ENCODE measurements around the gene DMD.
"Not testable (repeated sequence)": the region's sequence is repeated elsewhere in the genome, so short reads cannot be mapped to it uniquely, and the experiment has no call there.

The DMD gene

DNA sequence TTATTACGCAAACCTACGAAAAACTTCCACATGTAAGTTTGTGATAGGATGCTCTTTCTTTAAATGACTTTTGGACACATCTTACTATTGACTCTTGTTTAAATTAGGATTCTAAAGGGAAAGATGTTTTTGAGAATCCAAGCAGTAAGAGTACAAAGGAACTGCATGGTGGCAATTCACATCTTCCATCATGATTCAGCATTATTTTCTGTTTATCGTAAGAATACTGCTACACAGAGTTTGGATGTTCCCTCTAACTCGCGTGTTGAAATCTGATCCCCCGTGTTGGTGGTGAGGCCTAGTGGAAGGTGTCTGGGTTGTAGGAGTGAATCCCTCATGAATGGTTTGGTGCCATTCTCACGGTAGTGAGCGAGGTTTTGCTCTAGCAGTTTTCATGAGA is 1767.7 kb downstream of the DMD start:
- DNase-seq (ENCODE audit: low read depth, low spot score): no peak

DNA sequence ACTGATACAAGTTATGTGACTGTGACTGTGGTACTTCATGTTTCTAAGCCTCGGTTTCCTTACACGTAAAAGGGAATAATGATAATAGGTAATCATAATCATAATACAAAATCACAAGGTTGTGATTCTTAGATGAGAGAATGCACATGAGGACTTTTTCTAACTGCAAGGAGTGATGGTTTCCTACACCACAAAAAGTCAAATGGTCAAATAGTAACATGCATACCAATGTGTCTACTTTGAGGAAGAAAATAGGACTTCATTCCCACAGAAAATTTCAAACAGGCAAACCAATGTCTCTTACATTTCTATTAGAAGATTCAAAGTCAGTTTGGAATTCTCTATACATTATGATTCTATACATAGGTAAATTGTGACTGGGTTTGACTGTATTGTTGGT is 1770.8 kb downstream of the DMD start:
- no peak for DNase-seq (ENCODE audit: low read depth, low spot score)

DNA sequence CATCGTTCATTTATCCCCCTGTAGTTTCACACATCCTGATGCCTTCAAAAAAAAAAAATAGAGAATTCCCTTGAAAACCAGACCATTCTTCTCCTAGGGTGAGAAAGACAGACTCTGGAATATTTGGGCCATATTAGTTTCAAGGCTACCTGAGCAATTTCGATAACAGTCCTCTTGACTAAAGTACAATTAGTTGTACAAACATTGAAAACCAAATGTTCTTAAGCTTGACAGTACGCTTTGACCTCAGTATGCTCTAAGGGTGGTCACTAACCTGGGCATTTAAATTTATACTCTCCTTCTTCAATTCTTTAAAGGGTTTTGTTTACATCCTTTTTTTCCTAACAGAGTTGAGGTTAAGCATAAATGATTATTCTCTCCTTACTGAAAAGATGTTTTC is 1774.9 kb downstream of the DMD start:
- DNase-seq (ENCODE audit: low read depth, low spot score): no peak

DNA sequence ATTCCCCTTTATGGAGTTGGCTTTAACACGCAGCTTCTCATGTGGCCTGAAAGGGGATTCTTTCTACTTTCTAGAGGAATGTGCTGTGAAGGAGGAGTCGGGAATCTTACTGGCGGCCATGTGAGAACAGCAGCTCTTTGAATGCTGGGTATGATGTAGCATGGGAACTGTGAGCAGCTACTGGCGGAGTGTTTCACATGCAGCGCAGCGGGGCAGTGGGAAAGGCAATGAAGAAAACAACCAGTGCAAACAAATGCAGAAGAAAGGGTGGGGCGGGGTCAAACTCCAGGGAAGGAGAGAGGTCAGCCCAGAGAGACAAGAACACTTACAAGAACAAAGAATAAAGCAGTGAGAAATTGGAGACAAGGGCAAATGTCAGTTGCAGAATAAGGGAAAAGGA is 1775.8 kb downstream of the DMD start:
- DNase-seq (ENCODE audit: low read depth, low spot score): no peak

DNA sequence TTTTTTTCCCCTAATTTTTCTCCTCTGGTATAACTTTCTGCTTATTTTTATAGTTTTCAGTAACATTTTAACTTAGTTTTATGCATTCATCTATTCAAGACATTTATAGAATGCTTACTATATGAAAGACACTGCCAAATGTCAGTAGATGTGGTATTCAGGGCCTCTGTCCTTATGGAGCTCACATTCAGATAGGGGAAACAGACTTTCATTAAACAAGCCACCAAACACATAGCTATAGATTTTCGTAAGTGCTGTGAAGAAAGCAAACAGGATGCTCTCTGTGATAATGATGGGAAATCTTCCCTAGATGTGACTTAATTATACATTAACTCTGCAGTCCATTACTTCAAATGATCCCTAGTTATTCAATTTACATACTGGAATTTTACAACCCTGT is 1777.5 kb downstream of the DMD start:
- no peak for DNase-seq (ENCODE audit: low read depth, low spot score)

DNA sequence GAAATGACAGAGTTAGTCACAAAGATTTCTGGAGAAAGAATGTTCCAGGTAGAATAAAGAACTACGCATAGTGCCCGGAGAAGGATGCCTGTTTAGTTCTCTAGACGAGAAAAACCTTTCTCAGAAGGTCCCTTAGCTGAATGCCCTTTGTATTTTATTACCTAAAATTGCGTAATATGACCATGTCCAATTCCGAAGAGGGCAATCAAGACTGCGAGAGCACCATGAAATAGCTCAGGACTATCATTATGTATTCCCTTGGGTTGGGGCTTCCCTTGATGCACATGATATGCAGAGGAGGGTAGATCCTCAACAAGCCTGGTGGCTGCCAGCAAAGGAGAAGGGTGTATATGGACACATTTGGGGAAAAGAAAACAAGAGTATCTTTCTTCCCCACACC is 1781.4 kb downstream of the DMD start:
- no peak for DNase-seq (ENCODE audit: low read depth, low spot score)

DNA sequence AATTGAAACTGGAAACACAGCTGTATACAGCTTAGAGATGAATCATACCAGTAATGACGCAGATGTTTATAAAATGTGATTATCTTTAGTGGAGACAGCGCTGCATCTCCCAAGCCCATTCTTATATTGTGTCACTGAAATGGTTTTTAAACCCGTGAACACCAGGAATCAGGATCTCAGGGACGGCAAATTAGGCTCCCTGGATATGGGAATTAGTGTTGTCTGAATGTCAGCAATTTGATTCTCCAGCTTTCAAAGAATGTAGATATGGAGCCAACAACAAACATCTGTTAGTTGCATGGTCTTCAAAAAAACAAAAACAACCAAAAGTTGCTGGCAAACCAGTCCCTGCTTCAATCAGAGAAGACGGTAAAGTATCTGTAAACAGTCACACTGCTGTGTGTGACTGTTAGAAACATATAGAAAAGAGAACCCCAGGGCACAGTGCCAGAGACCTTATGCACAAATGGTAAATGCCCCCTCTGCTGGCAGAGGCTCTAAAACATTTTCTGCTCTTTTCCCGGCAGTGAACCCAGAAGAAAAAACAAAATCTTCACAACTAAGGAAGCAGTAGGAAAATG is 1787.7 kb downstream of the DMD start:
- DNase-seq (ENCODE audit: low read depth, low spot score): no peak

DNA sequence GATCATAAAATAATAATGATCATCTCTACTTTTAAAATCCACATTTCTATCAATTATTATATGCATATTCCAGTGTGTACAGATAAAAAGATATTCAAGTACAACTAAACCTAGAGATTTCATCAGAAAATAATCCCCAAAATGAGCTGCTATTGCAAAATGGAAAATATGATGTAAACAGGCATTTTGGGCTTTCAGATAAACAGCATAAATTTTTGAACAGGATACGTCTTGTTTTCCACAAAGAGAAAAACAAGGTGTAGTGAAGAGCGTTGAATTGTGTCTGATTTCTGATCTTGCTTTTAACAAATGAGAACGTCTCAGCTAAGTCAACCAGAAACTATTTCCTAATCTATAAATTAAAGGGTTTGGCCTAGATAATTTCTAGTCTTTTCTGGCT is 1789.9 kb downstream of the DMD start:
- DNase-seq (ENCODE audit: low read depth, low spot score): no peak

DNA sequence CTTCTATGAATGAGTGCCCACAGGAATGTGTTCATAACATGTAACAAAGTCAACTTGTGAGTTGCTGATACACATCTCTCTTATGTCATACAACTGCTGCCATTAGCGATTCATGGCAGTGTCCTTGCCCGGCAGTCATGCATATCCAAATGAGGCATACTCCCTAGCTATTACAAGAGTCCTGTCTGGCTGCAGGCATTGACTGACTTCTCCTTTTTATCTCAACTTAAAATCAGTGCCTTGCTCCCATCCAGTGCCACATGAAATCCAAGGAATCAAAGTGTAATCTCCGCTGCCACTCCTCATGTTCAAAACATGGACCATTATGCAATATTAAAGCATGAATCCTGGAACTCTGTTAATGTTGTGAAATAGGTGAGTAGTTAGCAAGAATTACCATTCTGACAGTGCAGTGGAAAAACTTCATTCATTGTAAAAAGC is 1790.6 kb downstream of the DMD start:
- no peak for DNase-seq (ENCODE audit: low read depth, low spot score)

DNA sequence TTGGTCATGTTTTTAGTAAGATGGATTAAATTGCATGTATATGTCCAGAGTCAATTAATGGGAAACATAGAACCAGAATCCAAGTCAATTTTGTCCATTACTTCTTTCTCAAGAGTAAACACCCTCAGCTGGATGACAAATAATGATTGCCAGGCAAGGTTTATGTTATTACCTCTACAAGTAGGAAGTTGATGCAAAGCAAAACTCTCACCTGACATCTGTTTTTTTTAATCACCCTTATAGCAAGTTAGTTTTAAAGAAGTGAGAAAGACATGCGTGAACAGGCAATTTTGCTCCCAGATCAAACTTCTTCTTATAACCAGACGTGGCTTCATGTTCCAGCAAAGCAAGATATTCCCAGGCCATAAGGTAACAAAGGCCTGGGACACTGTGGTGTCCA is 1791.0 kb downstream of the DMD start:
- no peak for DNase-seq (ENCODE audit: low read depth, low spot score)

DNA sequence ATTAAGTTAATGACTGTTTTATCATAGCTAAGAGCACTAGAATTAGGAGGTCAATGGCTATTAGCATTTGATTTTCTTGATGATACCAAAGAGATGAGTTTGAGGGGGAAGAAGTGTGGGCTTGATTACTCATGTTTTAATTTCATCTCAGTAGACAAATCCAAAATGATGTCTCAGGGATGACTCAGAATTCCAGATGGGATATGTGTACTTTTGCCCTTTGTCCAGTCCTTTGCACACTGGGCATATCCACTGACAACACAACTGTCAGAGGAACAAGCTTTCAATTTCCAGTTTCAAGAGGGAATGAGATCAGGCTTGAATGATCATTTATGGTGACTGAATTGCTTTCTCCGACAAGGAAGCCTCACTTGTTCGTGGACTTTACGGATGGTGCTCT is 1814.2 kb downstream of the DMD start:
- no peak for DNase-seq (ENCODE audit: low read depth, low spot score)

DNA sequence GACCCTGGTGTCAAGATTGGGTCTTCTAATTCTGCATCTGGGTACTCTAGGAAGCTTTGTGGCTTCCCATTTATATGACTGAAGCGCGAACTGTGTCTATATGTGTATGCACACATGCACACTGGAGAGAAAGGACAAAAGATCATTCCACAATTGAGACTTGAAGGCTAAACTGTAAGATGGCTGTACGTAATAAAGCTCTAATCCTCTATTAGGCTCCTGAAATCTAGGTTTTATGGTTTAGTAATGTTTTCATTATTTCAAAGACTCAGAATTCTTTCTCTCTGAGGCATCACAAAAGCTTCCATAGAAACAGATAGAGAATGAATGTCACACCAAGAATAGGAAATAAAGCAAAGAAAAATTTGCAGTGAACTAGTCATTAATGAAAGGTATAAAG is 1818.8 kb downstream of the DMD start:
- DNase-seq (ENCODE audit: low read depth, low spot score): no peak

DNA sequence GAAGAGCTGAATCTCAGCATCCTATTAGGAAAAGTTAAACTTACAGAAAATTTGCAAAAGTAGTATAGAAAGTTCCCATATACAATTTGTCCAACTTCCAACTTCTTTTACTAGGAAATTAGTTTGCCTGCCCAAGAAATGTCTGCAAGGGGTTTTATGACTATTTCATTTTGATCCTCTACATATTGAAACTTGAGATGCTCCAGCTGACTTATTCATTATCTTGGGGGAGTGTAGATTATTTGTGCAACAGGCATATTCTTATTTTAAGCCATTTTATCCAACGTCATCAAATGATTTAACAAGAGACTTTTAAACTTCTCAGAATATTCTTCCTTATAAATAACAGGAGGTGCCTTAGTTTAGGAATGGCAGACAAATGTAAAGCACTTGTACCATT is 1822.4 kb downstream of the DMD start:
- no peak for DNase-seq (ENCODE audit: low read depth, low spot score)

DNA sequence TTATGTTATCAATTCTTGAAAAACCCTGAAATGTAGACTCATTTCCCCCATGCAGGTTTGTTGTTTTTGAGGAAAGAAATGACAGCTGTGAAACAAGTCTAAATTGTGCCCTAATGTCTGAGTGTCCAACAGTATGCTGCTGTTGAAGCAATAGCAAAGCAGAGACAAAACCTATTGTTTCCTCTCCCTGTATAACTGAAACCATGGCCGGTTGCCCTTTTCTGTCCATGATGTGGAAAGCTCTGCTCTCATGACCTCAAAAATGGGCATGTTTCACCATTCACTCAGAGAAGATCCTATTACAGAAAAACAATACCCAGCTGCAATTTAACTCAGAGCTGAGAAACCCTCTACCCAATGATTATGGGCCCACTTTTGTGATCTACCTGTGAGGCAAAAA is 1826.9 kb downstream of the DMD start:
- DNase-seq (ENCODE audit: low read depth, low spot score): no peak

DNA sequence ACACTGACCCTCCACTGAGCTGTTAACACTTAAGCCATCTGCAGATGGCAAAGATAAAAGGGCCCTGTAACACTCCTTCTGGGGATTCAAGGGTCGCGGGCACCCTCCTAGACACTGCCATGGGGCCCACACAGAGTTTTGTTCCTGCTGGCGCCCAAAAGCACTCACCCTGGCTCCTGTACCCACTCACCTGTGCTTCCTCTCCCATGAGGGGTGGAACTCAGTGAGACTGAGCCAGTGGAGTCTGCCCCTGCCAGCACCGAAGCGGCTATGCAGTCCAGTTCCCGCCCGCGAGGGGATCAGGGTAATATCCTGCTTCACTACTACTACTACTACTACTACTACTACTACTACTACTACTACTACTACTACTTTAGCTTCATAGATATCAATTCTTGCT is 1827.4 kb downstream of the DMD start:
- DNase-seq (ENCODE audit: low read depth, low spot score): no peak

DNA sequence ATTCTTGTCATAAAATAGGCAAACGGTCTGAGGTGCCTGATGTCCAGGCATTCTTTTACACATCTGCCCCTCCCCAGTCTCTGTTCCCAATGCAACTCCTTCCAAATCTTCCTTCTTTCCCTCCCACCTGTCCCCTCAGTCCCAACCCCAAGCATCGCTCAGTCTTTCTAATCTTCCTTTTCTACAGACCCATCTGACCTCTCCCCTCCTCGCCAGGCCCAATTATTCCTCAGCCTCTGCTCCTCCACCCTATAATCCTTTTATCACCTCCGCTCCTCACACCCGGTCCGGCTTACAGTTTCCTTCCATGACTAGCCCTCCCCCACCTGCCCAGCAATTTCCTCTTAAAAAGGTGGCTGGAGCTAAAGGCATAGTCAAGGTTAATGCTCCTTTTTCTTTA is 1832.4 kb downstream of the DMD start:
- DNase-seq (ENCODE audit: low read depth, low spot score): not testable (repeated sequence)

DNA sequence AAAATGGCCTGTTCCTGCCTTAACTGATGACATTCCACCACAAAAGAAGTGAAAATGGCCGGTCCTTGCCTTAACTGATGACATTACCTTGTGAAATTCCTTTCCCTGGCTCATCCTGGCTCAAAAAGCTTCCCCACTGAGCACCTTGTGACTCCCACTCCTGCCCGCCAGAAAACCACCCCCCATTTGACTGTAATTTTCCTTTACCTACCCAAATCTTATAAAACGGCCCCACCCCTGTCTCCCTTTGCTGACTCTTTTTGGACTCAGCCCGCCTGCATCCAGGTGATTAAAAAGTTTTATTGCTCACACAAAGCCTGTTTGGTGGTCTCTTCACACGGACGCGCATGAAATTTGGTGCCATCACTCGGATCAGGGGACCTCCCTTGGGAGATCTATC is 1833.5 kb downstream of the DMD start:
- DNase-seq (ENCODE audit: low read depth, low spot score): not testable (repeated sequence)

DNA sequence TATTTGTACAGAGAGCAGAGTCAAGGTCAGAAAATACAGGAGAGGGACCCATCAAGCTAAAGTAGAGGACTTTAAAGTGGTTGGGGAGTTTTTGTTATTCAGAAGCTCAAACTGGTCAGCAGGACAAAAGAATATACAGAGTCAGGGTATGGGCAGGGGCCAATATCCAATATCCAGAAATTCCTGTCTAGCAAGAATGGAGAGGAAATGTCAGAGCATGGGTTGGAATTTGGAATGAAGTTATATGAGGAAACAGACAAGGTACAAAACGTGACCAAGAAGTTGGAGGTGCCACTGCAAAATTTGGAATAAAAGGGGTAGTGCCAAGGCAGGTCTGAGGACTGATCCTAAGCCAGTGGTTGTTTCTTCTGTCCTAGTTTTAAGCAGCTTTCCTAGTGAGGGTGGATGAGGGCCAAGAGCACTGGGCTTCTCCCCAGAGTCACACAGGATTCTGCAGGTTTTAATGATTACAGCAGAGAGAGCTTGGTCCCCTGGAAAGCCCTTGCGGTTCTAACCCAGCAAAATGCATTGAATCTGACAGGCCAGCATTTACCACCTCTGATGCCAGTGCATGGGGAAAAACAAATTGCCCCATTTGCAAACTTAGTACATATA is 1834.8 kb downstream of the DMD start:
- no peak for DNase-seq (ENCODE audit: low read depth, low spot score)

DNA sequence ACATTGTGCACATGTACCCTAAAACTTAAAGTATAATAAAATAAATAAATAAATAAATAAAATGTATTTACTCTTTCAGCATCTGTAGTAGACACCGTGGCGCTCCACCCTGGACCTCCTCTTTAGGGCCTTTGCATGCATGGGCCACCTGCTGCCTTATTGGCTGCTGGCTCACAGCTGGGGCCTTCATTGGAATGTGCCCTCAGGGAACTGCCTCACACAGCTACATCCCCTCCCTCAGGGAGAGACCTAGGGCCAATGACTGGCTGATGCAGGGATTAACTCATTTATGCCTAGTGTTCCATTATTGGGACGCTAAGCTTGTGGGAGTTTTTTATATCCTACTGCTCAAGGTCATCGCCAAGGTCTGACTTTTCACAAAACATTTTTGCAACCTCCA is 1836.6 kb downstream of the DMD start:
- no peak for DNase-seq (ENCODE audit: low read depth, low spot score)

DNA sequence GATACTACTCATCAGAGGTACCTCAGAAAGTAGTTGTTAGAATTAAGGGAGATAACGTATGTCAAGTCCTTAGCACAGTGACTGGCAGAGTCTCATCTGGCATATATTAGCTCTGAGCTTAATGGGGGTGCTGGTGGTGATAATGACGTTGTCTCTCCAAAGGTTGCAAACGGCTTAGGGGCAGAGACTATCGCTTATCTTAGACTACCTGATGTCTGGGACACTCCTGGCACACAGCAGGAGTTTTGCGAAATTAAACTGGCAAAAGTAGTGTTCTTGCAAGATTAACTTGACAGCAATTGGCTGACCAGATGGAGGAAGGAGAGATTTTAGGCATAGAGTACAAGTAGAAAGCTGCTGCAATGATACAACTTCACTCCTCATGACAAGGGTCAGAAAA is 1839.4 kb downstream of the DMD start:
- no peak for DNase-seq (ENCODE audit: low read depth, low spot score)

DNA sequence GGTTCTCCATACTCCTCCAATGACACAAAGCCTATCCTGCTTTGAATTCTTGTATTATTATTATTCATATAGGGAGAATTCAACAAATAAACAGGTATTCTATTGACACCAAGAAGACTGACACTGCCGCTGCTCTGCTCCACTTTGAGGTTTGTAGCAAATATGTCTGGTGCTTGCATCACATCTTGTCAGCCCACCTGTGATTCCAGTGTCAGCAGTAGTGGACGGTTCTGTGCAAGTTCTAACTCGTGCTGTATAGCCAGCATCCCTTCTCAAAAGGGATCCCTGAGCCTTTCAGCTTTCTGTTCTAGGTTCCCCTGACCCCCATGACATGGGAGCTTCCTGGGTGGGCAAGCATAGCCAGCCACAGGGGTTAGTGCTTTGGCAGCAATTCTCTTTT is 1843.5 kb downstream of the DMD start:
- no peak for DNase-seq (ENCODE audit: low read depth, low spot score)

DNA sequence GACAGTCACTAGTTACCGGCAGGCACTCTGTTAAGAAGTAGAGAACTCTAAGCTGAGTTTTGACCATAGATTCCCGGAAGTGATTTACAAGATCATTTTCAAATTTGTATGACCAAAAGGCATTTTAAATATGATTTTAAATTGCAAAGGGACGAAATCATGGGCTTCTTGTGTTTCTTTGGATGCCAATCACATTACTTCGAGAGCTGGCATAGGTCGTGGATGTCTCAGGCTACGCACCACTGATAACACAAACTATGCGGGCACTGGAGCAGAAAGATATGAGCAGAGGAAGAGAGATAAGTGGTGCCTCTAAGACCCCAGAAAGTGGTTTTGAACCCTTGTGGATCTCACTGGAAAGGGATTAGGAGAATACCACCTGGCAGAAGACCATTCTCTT is 1845.3 kb downstream of the DMD start:
- no peak for DNase-seq (ENCODE audit: low read depth, low spot score)

DNA sequence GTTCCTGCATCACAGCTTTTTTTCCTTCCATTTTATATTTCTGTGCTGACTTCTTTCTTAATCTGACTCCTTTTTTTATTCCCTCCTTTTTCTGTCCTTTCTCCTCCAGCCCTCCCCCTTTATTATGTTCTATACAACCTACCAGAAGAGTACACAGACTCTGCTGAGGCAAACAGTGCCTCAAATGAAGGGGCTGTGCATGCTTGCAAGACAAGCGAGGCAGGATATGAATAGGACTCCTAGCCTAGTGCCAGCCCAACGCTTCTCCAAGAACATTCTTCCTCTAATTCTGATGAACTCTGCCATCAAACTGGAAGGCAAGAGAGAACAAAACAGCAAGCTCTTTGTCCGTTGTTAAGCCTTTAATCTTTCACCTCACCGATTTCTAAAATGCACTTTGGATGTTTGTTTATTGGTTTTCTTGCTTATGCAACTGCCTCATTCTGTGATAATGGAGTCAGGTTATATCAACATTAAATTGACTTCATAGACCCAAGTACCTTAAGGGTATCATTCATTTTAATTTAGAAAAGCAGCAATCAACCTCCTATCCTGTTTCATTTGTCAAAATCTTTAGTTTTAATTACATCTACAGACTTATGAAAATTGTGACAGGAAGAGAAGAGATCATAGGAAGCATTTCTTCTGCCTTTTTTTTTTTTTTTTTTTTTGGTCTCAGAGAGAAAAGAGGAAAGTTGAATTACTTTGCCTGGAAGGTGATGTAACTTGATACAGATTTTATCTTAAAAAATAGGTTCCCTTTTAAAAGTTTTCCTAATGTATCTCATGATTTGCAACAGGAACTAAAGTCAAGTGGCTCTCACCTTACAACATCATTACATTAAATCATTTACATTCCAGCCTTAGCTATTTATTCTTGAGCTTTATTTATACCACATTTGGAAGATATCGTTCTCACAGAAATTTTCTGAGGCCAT is 1854.8 kb downstream of the DMD start:
- DNase-seq (ENCODE audit: low read depth, low spot score): no peak
